HFFc6 (cell line): Measurements from ENCODE around the gene C20orf204. TPM values are rescaled to one million over a fixed set of nuclear protein-coding genes. Genes with fewer than 3 reads are reported as not detected.
"Not testable (repeated sequence)": the region's sequence is repeated elsewhere in the genome, so short reads cannot be mapped to it uniquely, and the experiment has no call there.

Experiments used
- DNase-seq: peaks from one replicate; pipeline ENCODE4 v3.0.0-alpha.2; 2018
- H3K27ac Mint-ChIP-seq: 2 replicates; pipeline ENCODE4 v1.8.0; 2020; ENCODE audit warnings: mild to moderate bottlenecking, mixed read lengths
- H3K27me3 Mint-ChIP-seq: 2 replicates; pipeline ENCODE4 v1.8.0; 2021; ENCODE audit warnings: mild to moderate bottlenecking, moderate library complexity, mixed read lengths; ENCODE audit not compliant: insufficient read depth
- H3K36me3 Mint-ChIP-seq: 2 replicates; pipeline ENCODE4 v1.8.0; 2021; ENCODE audit warnings: low read depth, mixed read lengths
- H3K4me1 Mint-ChIP-seq: 2 replicates; pipeline ENCODE4 v1.8.0; 2020; ENCODE audit warnings: low read depth, mixed read lengths
- H3K4me3 Mint-ChIP-seq: 2 replicates; pipeline ENCODE4 v1.8.0; 2020; ENCODE audit warnings: mild to moderate bottlenecking, moderate library complexity, mixed read lengths
- H3K9me3 Mint-ChIP-seq: 2 replicates; pipeline ENCODE4 v1.8.0; 2020; ENCODE audit warnings: mild to moderate bottlenecking, mixed read lengths
- microRNA-seq: library from miRNA; unstranded; fragments of <30 nt; microRNA quantifications from one replicate; pipeline ENCODE4, GENCODE V29; 2019
- total RNA-seq, 6 experiments: library from RNA; stranded (reverse); fragmentation: NEBNext Ultra II Directional; extraction: Animal tissue kit (Norgen Biotek cat#: 25700); gene quantifications; 2 replicates in 1 of 6; 3 replicates in 5 of 6; pipeline ENCODE4 v1.2.3, GENCODE V29; 2021
- TF ChIP-seq, protein P1 (sequence below): fragments of 200-600 bp; sonication (generic); IDR thresholded peaks from 2 replicates; pipeline ENCODE4 v1.5.0; 2021; ENCODE audit warnings: antibody characterized with exemption, mild to moderate bottlenecking

The C20orf204 gene
- total RNA-seq, 6 experiments from 2014 or later = 0.32 to 0.57 (median 0.42) TPM

DNA sequence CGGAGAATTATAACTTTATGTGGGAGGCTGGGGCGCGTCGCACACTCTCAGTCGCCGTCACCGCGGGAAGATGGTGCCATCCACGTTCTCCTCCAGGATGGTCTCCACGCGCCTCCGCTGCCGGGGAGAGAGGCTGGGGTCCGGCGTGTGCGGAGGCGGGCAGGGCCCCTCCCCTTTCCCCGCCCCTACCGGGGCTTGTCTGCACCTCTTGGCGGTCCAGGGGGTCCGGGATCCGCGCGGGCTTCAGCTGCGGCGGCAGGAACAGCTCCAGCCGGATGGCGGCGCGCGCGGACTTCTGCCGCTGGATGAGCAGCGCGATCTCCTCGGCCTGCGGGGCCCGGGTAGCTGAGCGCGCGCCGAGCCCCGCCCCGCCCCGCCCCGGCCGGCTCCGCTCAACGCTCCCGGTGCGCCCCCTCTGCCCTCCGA lies 47.4 kb downstream of the C20orf204 start:
- H3K27me3 Mint-ChIP-seq = peaks cover 29% of the 10 kb centered on the region
- peak overlapping the region; percentile 51; the same call in 1 of the 2 replicates for H3K4me3 Mint-ChIP-seq

DNA sequence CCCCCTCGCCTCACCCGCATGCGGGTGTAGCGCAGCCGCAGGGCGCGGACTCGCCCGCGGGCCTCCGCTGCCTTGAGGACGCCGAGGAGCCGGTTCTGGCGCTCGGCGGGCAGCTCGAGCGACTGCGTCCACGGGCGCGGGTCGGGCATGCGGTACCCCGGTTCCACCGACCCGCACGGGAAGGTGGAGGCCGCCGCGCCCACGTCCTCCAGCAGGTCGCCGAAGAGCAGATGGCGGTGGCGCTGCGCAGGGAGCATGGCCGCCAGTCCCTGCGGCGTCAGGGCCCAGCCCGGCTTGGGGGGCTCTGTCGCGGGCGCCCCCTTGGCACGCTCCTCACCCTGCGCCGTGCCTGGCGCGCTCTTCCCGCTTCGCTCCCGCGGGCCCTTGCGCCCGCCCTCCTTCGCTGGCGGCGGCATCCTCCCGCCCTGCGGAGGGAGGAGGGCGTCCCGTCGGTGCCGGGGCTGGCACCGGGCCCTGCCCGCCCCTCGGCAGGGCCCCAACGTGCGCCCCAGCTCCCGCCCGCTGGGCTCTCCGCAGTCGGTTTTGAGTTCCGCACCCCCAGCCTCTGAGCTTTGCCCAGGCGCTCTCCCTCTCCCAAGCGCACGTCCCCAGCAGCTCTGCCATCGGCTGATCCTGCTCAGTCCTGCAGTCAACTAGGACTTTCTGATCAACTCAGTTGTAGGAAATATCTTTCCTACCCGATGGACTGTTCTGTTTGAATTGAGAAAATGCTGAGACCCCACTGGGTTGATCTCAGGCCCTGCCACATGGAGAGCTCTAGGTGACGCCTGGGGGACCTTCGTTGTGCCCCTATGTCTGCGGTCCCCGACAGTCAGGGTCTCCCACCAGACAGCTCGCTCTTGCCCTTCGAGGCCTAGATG lies 48.1 kb downstream of the C20orf204 start, which contains the start of gene LKAAEAR1:
Gene LKAAEAR1 (minus strand): TSS at position 595 of the 881 bp plus-strand sequence. CDS start 179 bp downstream, at position 416.
- peaks cover 34% of the 10 kb centered on the region for H3K27me3 Mint-ChIP-seq
- H3K27ac Mint-ChIP-seq = no peak within 1 kb of the TSS
- no peak for DNase-seq

More for the DNA sequence above, 47.4 kb downstream of the C20orf204 start:
- no peak for DNase-seq
- TF ChIP-seq, protein P1, sequence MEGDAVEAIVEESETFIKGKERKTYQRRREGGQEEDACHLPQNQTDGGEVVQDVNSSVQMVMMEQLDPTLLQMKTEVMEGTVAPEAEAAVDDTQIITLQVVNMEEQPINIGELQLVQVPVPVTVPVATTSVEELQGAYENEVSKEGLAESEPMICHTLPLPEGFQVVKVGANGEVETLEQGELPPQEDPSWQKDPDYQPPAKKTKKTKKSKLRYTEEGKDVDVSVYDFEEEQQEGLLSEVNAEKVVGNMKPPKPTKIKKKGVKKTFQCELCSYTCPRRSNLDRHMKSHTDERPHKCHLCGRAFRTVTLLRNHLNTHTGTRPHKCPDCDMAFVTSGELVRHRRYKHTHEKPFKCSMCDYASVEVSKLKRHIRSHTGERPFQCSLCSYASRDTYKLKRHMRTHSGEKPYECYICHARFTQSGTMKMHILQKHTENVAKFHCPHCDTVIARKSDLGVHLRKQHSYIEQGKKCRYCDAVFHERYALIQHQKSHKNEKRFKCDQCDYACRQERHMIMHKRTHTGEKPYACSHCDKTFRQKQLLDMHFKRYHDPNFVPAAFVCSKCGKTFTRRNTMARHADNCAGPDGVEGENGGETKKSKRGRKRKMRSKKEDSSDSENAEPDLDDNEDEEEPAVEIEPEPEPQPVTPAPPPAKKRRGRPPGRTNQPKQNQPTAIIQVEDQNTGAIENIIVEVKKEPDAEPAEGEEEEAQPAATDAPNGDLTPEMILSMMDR = peak; percentile 74
- H3K36me3 Mint-ChIP-seq = no peaks in the 10 kb centered on the region
- peaks cover 8% of the 10 kb centered on the region; the same call in 1 of the 2 replicates for H3K4me1 Mint-ChIP-seq
- H3K27ac Mint-ChIP-seq = no peak overlapping the region
- no peaks in the 10 kb centered on the region for H3K9me3 Mint-ChIP-seq

DNA sequence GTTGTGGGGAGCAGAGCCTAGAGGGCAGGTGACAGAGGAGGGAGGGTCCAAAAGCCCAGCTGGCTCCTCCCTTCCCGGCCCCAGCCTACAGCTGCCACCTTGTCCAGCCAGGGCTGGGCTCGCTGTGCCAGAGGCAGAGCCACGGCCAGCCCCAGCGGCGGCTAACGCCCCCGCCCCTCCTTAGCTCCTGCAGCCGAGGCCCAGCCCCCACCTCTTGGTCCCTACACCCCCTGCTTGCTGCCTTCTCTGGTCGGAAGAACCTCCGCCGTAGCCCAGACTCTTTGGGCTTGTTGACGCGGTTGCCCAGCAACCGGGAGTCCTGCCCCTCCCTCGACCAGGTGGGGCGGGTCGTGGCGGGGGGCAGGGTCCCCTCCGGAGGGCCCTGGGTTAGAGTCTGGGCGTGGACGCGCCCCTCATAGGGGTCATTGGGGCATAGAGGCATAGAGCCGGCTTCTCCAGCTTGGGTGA lies 48.7 kb downstream of the C20orf204 start:
- Mint-ChIP-seq H3K27ac (no peak overlapping the region), H3K4me1 (no peaks in the 10 kb centered on the region), H3K36me3 (no peaks in the 10 kb centered on the region), H3K27me3 (peaks cover 34% of the 10 kb centered on the region), H3K9me3 (no peaks in the 10 kb centered on the region), H3K4me3 (no peak overlapping the region; the same call in 1 of the 2 replicates)
- DNase-seq = no peak
- TF ChIP-seq, protein P1 = no peak

More for the DNA sequence above, 48.1 kb downstream of the C20orf204 start, which contains the start of gene LKAAEAR1:
- no peaks in the 10 kb centered on the region for H3K36me3 Mint-ChIP-seq
- peaks cover 2% of the 10 kb centered on the region; the same call in 1 of the 2 replicates for H3K4me1 Mint-ChIP-seq
- TF ChIP-seq, protein P1 = no peak; the same call in 1 of the 2 replicates
- no peaks in the 10 kb centered on the region for H3K9me3 Mint-ChIP-seq
- peak within 1 kb of the TSS; percentile 73 for H3K4me3 Mint-ChIP-seq

DNA sequence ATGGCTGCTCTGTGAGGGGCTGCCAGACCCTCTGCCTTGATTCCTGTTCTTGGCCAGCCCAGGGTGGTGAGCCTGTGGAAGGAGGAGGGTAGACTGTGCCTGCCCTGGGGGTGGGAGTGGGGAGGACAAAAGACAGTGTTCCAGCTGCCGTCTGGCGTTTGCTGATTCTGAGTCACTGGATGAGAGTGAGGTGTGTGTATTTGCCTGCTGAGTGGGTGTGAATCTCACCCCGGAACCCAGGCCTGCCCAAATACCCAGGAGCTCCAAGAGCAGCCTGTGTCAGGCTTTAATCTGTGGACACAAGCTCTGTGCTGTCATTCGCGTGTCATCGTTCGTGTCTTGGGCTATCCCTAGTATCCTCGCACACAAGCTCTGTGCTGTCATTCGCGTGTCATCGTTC lies 50.8 kb downstream of the C20orf204 start:
- H3K27me3 Mint-ChIP-seq = peaks cover 31% of the 10 kb centered on the region
- TF ChIP-seq, protein P1 = no peak
- no peaks in the 10 kb centered on the region for H3K4me1 Mint-ChIP-seq

DNA sequence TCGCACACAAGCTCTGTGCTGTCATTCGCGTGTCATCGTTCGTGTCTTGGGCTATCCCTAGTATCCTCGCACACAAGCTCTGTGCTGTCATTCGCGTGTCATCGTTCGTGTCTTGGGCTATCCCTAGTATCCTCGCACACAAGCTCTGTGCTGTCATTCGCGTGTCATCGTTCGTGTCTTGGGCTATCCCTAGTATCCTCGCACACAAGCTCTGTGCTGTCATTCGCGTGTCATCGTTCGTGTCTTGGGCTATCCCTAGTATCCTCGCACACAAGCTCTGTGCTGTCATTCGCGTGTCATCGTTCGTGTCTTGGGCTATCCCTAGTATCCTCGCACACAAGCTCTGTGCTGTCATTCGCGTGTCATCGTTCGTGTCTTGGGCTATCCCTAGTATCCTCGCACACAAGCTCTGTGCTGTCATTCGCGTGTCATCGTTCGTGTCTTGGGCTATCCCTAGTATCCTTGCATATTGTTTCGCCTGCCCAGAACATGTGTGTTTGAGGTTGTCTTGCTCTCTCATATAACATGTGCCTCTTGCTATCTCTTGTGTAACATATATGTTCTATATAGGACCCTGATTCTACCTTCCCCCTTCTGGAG lies 51.3 kb downstream of the C20orf204 start:
- H3K9me3 Mint-ChIP-seq, H3K36me3 Mint-ChIP-seq: not testable (repeated sequence)
- peaks cover 28% of the 10 kb centered on the region for H3K27me3 Mint-ChIP-seq

More for the DNA sequence above, 50.8 kb downstream of the C20orf204 start:
- H3K27ac Mint-ChIP-seq = no peak overlapping the region
- H3K4me3 Mint-ChIP-seq = no peak overlapping the region
- no peak for DNase-seq
- H3K36me3 Mint-ChIP-seq = no peaks in the 10 kb centered on the region
- no peaks in the 10 kb centered on the region for H3K9me3 Mint-ChIP-seq

DNA sequence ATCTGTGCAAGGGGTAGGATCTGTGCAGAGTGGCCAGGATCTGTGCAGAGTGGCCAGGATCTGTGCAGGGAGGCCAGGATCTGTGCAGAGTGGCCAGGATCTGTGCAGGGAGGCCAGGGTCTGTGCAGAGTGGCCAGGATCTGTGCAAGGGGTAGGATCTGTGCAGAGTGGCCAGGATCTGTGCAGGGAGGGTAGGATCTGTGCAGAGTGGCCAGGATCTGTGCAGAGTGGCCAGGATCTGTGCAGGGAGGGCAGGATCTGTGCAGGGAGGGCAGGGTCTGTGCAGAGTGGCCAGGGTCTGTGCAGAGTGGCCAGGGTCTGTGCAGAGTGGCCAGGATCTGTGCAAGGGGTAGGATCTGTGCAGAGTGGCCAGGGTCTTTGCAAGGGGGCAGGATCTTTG lies 52.6 kb downstream of the C20orf204 start:
- not testable (repeated sequence) for H3K4me1 Mint-ChIP-seq, H3K4me3 Mint-ChIP-seq, DNase-seq, H3K9me3 Mint-ChIP-seq, H3K36me3 Mint-ChIP-seq, H3K27ac Mint-ChIP-seq
- H3K27me3 Mint-ChIP-seq = peaks cover 23% of the 10 kb centered on the region

More for the DNA sequence above, 51.3 kb downstream of the C20orf204 start:
- not testable (repeated sequence) for DNase-seq, H3K27ac Mint-ChIP-seq, H3K4me1 Mint-ChIP-seq, H3K4me3 Mint-ChIP-seq

Small RNA genes within 50 kb of the gene (microRNA-seq; reads per million reads assigned to microRNA genes)
- 4.6 reads per million for gene MIR6813

Other genes with a start within 250 kb of the C20orf204 start
- gene ZBTB46, start 204.9 kb upstream of the C20orf204 start, total RNA-seq = 1 to 10 TPM in 2 of 6 experiments, under 1 TPM in 4; 0.38 to 1.1 (median 0.64) TPM
- not detected for gene ABHD16B, start 174.7 kb upstream of the C20orf204 start, total RNA-seq
- gene TPD52L2, start 170.9 kb upstream of the C20orf204 start, total RNA-seq = 100 to 1,000 TPM; 161 to 196 (median 169) TPM
- 10 to 100 TPM; 52.0 to 65.8 (median 56.2) TPM for gene DNAJC5, start 141.1 kb upstream of the C20orf204 start, total RNA-seq
- gene UCKL1, start 79.8 kb upstream of the C20orf204 start, total RNA-seq = 10 to 100 TPM; 17.2 to 21.7 (median 19.4) TPM
- gene ZNF512B, start 66.3 kb upstream of the C20orf204 start, total RNA-seq = 10 to 100 TPM; 20.7 to 26.1 (median 21.4) TPM
- gene SAMD10, start 56.5 kb upstream of the C20orf204 start, total RNA-seq = 1 to 10 TPM; 1.3 to 3.0 (median 2.1) TPM
- 10 to 100 TPM; 70.7 to 73.2 (median 72.9) TPM for gene PRPF6, start 55.0 kb upstream of the C20orf204 start, total RNA-seq
- gene SOX18, start 13.5 kb downstream of the C20orf204 start, total RNA-seq = under 1 TPM in 2 of 6 experiments, not detected in 4; 0.10 to 0.17 TPM
- gene TCEA2, start 27.0 kb downstream of the C20orf204 start, total RNA-seq = 10 to 100 TPM; 36.8 to 47.4 (median 41.5) TPM
- 10 to 100 TPM; 11.0 to 16.3 (median 12.9) TPM for gene RGS19, start 43.3 kb downstream of the C20orf204 start, total RNA-seq
- under 1 TPM; 0.27 to 1.00 (median 0.41) TPM for gene OPRL1, start 43.9 kb downstream of the C20orf204 start, total RNA-seq
- not detected for gene LKAAEAR1, start 48.2 kb downstream of the C20orf204 start, total RNA-seq
- not detected for gene NPBWR2, start 71.4 kb downstream of the C20orf204 start, total RNA-seq
- gene MYT1, start 128.3 kb downstream of the C20orf204 start, total RNA-seq = not detected
- gene PCMTD2, start 219.6 kb downstream of the C20orf204 start, total RNA-seq = 10 to 100 TPM; 15.7 to 21.9 (median 18.1) TPM